GM10266 (cell line): Measurements from ENCODE around the gene ALDH18A1.

Experiments
- DNase-seq: peaks from one replicate; pipeline ENCODE4 v3.0.0; 2012; ENCODE audit errors: extremely low spot score
- TF ChIP-seq, protein P1 (sequence below): IDR thresholded peaks from 2 replicates; pipeline ENCODE4 v1.5.1; 2012; ENCODE audit warnings: mild to moderate bottlenecking, low read depth; ENCODE audit not compliant: control insufficient read depth, insufficient read depth; ENCODE audit errors: missing control alignments

Gene ALDH18A1

DNA sequence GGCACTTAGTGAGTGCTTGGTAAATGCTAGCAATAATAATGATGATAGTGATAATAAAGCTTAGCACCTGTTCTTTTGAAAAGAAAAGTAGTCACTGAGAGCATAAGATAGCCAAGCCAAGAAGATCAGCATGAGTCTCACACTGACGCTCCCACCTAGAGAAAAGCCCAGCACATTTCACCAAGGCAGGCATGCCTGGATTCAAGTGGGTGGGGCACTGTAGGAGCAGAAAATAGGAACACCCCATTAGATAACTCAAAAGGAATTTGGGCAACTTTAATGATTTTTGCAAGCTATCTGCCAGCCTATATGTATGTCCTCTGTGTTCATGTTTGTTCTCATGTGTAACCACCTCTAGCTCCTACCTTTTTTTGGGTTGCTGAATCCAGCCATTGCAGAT is 77.2 kb downstream of the ALDH18A1 start:
- no peak for DNase-seq
- TF ChIP-seq, protein P1, sequence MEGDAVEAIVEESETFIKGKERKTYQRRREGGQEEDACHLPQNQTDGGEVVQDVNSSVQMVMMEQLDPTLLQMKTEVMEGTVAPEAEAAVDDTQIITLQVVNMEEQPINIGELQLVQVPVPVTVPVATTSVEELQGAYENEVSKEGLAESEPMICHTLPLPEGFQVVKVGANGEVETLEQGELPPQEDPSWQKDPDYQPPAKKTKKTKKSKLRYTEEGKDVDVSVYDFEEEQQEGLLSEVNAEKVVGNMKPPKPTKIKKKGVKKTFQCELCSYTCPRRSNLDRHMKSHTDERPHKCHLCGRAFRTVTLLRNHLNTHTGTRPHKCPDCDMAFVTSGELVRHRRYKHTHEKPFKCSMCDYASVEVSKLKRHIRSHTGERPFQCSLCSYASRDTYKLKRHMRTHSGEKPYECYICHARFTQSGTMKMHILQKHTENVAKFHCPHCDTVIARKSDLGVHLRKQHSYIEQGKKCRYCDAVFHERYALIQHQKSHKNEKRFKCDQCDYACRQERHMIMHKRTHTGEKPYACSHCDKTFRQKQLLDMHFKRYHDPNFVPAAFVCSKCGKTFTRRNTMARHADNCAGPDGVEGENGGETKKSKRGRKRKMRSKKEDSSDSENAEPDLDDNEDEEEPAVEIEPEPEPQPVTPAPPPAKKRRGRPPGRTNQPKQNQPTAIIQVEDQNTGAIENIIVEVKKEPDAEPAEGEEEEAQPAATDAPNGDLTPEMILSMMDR, result no peak

GRCh38 chr10:95578619-95579018 is 77.9 kb downstream of the ALDH18A1 start:
- TF ChIP-seq, protein P1, result no peak
- no peak for DNase-seq

GRCh38 chr10:95574649-95575365 is 81.7 kb downstream of the ALDH18A1 start:
- DNase-seq, result no peak
- TF ChIP-seq, protein P1, result no peak

DNA sequence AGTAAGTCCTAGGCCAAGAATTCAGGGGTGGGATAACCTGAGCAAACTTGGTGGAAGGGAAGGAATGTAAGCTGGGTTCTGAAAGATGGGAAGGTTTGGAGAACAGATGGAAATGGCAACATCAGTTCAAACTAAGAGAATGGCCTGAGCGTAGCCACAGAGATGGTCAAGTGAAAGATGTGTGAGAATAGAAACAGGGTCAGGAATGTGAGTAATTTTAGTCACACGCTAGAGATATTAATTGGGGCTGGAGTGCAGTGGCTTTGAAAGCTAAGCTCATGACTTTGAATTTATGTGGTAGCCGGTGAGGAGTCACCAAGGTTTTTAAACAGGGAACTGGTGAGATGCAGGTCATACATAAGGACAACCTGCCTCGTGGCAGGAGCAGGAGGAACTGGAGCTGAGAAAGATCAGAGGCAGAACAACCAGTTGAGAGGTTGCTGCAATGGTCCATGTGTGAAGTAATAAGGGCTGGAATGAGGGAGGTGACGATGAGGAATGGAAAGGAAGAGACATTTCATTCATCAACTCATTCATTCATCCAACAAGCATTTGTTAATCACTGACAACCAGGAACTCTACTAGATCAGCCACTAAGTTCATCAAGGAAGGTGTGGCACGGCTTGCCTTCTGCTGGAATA is 82.4 kb downstream of the ALDH18A1 start:
- no peak for DNase-seq
- TF ChIP-seq, protein P1, result no peak

DNA sequence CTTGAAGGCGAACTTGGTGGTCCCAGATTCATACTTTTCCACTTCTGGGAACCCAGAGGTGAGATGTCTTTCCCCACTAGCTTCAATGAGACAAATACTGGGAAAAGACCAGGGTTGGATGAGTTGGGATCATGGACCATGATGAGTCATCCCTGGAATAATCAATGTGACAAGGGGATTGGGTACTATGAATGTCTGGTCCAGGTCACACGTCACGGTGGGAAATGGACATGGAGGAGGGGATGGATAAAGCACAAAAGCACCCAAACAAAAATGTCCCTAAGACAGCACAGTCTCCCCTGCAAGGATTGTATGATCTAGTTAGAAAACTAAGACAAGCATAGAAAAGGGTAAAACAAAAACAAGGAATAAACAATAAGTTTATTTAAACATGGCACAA is 83.0 kb downstream of the ALDH18A1 start:
- TF ChIP-seq, protein P1, result no peak
- DNase-seq, result no peak

DNA sequence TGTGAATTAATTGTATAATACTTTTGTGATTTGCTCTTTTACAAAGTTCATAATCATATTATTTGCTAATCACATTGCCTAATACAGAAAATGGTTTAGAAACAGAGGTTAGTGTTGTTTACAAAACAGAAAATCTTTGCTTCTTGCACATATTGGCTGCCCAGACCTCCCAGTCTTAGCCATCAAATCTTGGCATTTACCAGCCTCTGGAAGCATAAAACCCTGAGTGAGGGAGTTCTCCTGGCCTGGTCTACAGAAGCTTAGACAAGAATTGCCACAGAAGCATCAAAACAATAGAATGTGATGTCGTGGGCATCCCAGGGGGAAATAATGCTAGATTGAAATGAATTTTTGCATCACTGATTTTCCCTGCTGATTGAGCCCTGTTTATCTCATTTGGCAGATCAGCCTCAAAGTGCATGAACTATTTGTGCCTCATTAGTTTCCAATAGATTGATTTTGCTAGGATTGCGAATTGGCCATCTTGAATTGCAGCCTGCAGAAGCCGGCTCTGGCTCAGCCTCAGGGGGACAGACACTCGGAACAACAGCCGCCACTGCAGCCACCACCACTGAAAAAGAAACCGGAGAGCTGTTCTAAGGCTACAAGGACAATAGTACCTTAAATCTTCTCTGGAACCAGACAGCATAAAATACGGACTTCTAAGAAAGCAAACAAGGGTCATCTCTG is 84.2 kb downstream of the ALDH18A1 start:
- TF ChIP-seq, protein P1, result no peak
- no peak for DNase-seq

DNA sequence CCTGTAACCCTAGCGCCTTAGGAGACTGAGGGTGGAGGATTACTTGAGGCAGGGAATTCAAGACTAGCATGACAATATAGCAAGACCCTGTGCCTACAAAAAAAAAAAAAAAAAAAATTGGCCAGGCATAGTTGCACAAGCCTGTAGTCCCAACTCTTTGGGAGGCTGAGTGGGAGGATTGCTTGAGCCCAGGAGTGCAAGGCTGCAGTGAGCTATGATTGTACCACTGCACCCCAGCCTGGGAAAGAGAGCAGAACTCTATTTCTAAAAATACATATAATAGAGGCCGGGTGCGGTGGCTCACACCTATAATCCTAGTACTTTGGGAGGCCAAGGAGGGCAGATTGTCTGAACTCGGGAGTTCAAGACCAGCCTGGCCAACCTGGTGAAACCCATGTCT is 85.1 kb downstream of the ALDH18A1 start:
- TF ChIP-seq, protein P1, result no peak
- DNase-seq, result no peak
